Spleen (tissue), 7 donors: ENCODE measurements around the gene ABCD3.

Experiments used
- CTCF ChIP-seq, 11 experiments: fragments of 200-600 bp in 7 of 11; fragments of 450-650 bp in 4 of 11; sonication (generic) in 4 of 11; IDR thresholded peaks in 8 of 11; conservative IDR thresholded peaks in 3 of 11; 1 replicate in 7 of 11; 2 replicates in 4 of 11; pipeline versions ENCODE4 v1.4.0 to v1.8.0; 2016 to 2021; ENCODE audit warnings: antibody characterized with exemption in 11 of 11, inconsistent platforms in 4 of 11, mild to moderate bottlenecking in 1 of 11
- POLR2A ChIP-seq, 3 donors: fragments of 450-650 bp; IDR thresholded peaks; one replicate each; pipeline ENCODE4 v1.5.1; 2017; ENCODE audit warnings: antibody characterized with exemption in 3 of 3, mild to moderate bottlenecking in 1 of 3
- POLR2AphosphoS5 ChIP-seq, 3 donors: sonication (generic); formaldehyde crosslinking; IDR thresholded peaks; one replicate each; pipeline ENCODE4 v1.5.1; 2017; ENCODE audit warnings: antibody characterized with exemption in 3 of 3
- donor health status: DM: no; HTN: no; CAD: no; lungs with moderate emphysema.
- donor health status: DM: no; HTN: no; CAD: no.
- donor health status: DM: no; HTN: no; CAD: no.

- TF ChIP-seq POLR2A (IDR thresholded peaks at IDR 0.05) (no peak), CTCF (IDR thresholded peaks at IDR 0.05 in 8 of 11, conservative IDR thresholded peaks at IDR 0.05 in 3 of 11) (no peak), POLR2AphosphoS5 (IDR thresholded peaks at IDR 0.05) (no peak)
Observed at GRCh38 chr1:94537254-94537653, 119.1 kb downstream of the ABCD3 start.
